ENCODE results near the gene ZNG1F. TPM values are rescaled to one million over a fixed set of nuclear protein-coding genes. Genes with fewer than 3 reads are reported as not detected.
"Not testable (repeated sequence)": the region's sequence is repeated elsewhere in the genome, so short reads cannot be mapped to it uniquely, and the experiment has no call there.

ZNG1F gene
- total and polyA plus RNA-seq, 2 of the 13 experiments (the other 11 are each of a cell fraction or from before 2014, with no cell fraction given), result 12.7 to 20.9 TPM

DNA sequence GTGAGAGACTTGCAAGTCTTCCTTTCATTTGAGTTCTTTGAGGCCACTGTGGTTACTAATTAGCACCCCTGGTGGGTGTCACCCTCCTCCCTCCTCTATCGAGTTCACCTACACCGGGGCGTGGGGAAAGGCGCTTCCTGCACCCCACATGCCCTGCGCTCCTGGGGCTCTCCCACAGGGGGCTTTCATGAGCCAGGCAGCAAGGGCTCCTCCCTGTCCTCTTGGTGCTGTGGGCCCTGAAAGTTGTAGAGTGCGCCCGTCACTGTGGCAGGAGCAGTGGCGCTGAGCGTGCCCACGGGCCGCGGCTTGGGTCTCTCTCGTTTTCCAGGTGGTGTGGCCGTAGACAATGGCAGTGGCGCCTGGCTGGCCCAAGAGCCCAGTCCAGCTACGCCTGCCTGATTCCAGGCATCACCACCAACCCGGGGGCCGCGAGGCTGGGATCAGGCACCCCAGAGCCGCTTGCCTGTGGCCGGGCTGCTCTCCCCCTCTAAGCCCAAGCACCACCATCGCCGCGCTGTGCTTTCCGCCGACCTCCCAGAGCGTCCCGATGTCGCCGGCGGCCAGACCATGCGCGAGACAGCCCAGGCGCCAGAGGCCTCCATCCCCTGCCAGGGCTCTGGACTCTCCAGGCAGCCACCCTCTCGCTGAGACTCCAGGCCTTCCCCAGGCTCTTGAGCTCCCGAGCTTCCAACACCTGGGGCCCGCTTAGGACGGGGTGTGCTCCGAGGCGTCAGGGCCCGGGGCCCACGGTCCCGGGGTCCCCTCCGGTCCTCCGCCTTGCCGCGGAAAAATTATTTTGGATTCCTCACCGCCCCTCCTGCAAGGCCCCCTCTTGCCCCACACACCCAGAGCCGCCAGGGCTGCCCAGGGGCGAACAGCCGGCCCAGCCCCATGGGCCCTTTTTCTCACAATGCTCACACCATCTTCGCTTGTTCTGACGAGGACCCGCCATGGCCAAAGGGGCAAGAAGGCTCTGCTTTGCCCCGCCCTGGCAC, 46.0 kb upstream of the ZNG1F start:
- DNase-seq (ENCODE audit: low spot score); H4K20me1 ChIP-seq (ENCODE audit: insufficient read depth, low read length); H3K4me1 ChIP-seq (ENCODE audit: insufficient read depth, low read length); in situ Hi-C loops (cut with HindIII; ENCODE audit: extremely low pct_ligation_motif_present, low pct_unique_long_range_greater_than_20kb); CTCF ChIA-PET (ENCODE audit: low intra/inter-chr PET ratio, low total read pairs); H3K36me3 ChIP-seq (replicated peaks in 1 of 2; ENCODE audit: control insufficient read depth in 1 of 2, insufficient read depth in 2 of 2, low read length in 2 of 2); H3K27ac ChIP-seq (ENCODE audit: extremely low read length, insufficient read depth, low read length); H3K9ac ChIP-seq (ENCODE audit: insufficient read depth, low read depth, low read length); H3K27me3 ChIP-seq (ENCODE audit: control insufficient read depth in 1 of 2, insufficient read depth in 2 of 2, low read length in 2 of 2); H3K79me2 ChIP-seq (ENCODE audit: insufficient read depth, low read length); H3K4me2 ChIP-seq (ENCODE audit: low read depth, low read length); intact Hi-C loops (cut with micrococcal nuclease; ENCODE audit: unreplicated experiment); FAIRE-seq; H2AFZ ChIP-seq (ENCODE audit: low read length); BruUV-seq (replicated peaks); POLR2A ChIA-PET; H3K4me3 ChIP-seq (replicated peaks in 1 of 3; ENCODE audit: insufficient read depth in 1 of 3, low read depth in 2 of 3, low read length in 3 of 3): not testable (repeated sequence)
- WGBS (ENCODE audit: low lambda C conversion rate), result 49% methylated on average over 30 of the region's 55 CpGs
- ATAC-seq, result peak; percentile 78
- H3K9me3 ChIP-seq (ENCODE audit: low read length), result peaks cover 52% of the 10 kb centered on the region

GRCh38 chr9:41234221-41234620, 45.1 kb upstream of the ZNG1F start:
- H3K9me3 ChIP-seq (ENCODE audit: low read length), result peaks cover 54% of the 10 kb centered on the region
- POLR2A ChIA-PET; ATAC-seq; H3K27me3 ChIP-seq (ENCODE audit: control insufficient read depth in 1 of 2, insufficient read depth in 2 of 2, low read length in 2 of 2); FAIRE-seq; H3K4me2 ChIP-seq (ENCODE audit: low read depth, low read length); intact Hi-C loops (cut with micrococcal nuclease; ENCODE audit: unreplicated experiment); H3K4me1 ChIP-seq (ENCODE audit: insufficient read depth, low read length); H3K79me2 ChIP-seq (ENCODE audit: insufficient read depth, low read length); in situ Hi-C loops (cut with HindIII; ENCODE audit: extremely low pct_ligation_motif_present, low pct_unique_long_range_greater_than_20kb); H3K36me3 ChIP-seq (replicated peaks in 1 of 2; ENCODE audit: control insufficient read depth in 1 of 2, insufficient read depth in 2 of 2, low read length in 2 of 2); H2AFZ ChIP-seq (ENCODE audit: low read length); H3K4me3 ChIP-seq (replicated peaks in 1 of 3; ENCODE audit: insufficient read depth in 1 of 3, low read depth in 2 of 3, low read length in 3 of 3); H4K20me1 ChIP-seq (ENCODE audit: insufficient read depth, low read length); H3K9ac ChIP-seq (ENCODE audit: insufficient read depth, low read depth, low read length); CTCF ChIA-PET (ENCODE audit: low intra/inter-chr PET ratio, low total read pairs); BruUV-seq (replicated peaks); H3K27ac ChIP-seq (ENCODE audit: extremely low read length, insufficient read depth, low read length); DNase-seq (ENCODE audit: low spot score): not testable (repeated sequence)
- 12% methylated on average over 3 of the region's 3 CpGs for WGBS (ENCODE audit: low lambda C conversion rate)

GRCh38 chr9:41232326-41232725, 43.2 kb upstream of the ZNG1F start:
- H3K9ac ChIP-seq (ENCODE audit: insufficient read depth, low read depth, low read length); intact Hi-C loops (cut with micrococcal nuclease; ENCODE audit: unreplicated experiment); in situ Hi-C loops (cut with HindIII; ENCODE audit: extremely low pct_ligation_motif_present, low pct_unique_long_range_greater_than_20kb); CTCF ChIA-PET (ENCODE audit: low intra/inter-chr PET ratio, low total read pairs); H3K4me3 ChIP-seq (replicated peaks in 1 of 3; ENCODE audit: insufficient read depth in 1 of 3, low read depth in 2 of 3, low read length in 3 of 3); H3K4me1 ChIP-seq (ENCODE audit: insufficient read depth, low read length); H3K27ac ChIP-seq (ENCODE audit: extremely low read length, insufficient read depth, low read length); FAIRE-seq; H3K36me3 ChIP-seq (replicated peaks in 1 of 2; ENCODE audit: control insufficient read depth in 1 of 2, insufficient read depth in 2 of 2, low read length in 2 of 2); H3K79me2 ChIP-seq (ENCODE audit: insufficient read depth, low read length); H3K27me3 ChIP-seq (ENCODE audit: control insufficient read depth in 1 of 2, insufficient read depth in 2 of 2, low read length in 2 of 2); H4K20me1 ChIP-seq (ENCODE audit: insufficient read depth, low read length); BruUV-seq (replicated peaks); H3K4me2 ChIP-seq (ENCODE audit: low read depth, low read length); POLR2A ChIA-PET; DNase-seq (ENCODE audit: low spot score); H2AFZ ChIP-seq (ENCODE audit: low read length): not testable (repeated sequence)
- H3K9me3 ChIP-seq (ENCODE audit: low read length), result peaks cover 52% of the 10 kb centered on the region
- WGBS (ENCODE audit: low lambda C conversion rate), result 39% methylated on average over 10 of the region's 10 CpGs
- ATAC-seq, result peak; percentile 21; the same call in 2 of the 3 replicates

- H3K9ac ChIP-seq (ENCODE audit: insufficient read depth, low read depth, low read length); H3K4me2 ChIP-seq (ENCODE audit: low read depth, low read length); H3K4me3 ChIP-seq (replicated peaks in 1 of 3; ENCODE audit: insufficient read depth in 1 of 3, low read depth in 2 of 3, low read length in 3 of 3); in situ Hi-C loops (cut with HindIII; ENCODE audit: extremely low pct_ligation_motif_present, low pct_unique_long_range_greater_than_20kb); FAIRE-seq; H3K4me1 ChIP-seq (ENCODE audit: insufficient read depth, low read length); intact Hi-C loops (cut with micrococcal nuclease; ENCODE audit: unreplicated experiment); POLR2A ChIA-PET; H4K20me1 ChIP-seq (ENCODE audit: insufficient read depth, low read length); H3K27me3 ChIP-seq (ENCODE audit: control insufficient read depth in 1 of 2, insufficient read depth in 2 of 2, low read length in 2 of 2); CTCF ChIA-PET (ENCODE audit: low intra/inter-chr PET ratio, low total read pairs); H3K79me2 ChIP-seq (ENCODE audit: insufficient read depth, low read length); BruUV-seq (replicated peaks); H2AFZ ChIP-seq (ENCODE audit: low read length); H3K36me3 ChIP-seq (replicated peaks in 1 of 2; ENCODE audit: control insufficient read depth in 1 of 2, insufficient read depth in 2 of 2, low read length in 2 of 2); H3K27ac ChIP-seq (ENCODE audit: extremely low read length, insufficient read depth, low read length); DNase-seq (ENCODE audit: low spot score): not testable (repeated sequence)
- ATAC-seq, result peak; percentile 52
- 28% methylated on average over 3 of the region's 3 CpGs for WGBS (ENCODE audit: low lambda C conversion rate)
- H3K9me3 ChIP-seq (ENCODE audit: low read length), result peaks cover 38% of the 10 kb centered on the region
Measured at GRCh38 chr9:41230418-41230817, 41.3 kb upstream of the ZNG1F start.

All from HepG2 (cell line).